HCT116 (cell line): ENCODE data around the gene GFOD2. TPM values are rescaled to one million over a fixed set of nuclear protein-coding genes. Genes with fewer than 3 reads are reported as not detected.

Experiments
- ATAC-seq: fragments of 200-7000 bp; cut with Tn5 transposase; 2 replicates; pipeline ENCODE4 v1.9.1; 2020; ENCODE audit warnings: mild to moderate bottlenecking, moderate library complexity
- BruUV-seq: library from RNA; stranded (reverse); fragments of 400-500 nt; replicated peaks from 2 replicates; lab custom pipeline; 2021; lab: Mats Ljungman, UMichigan
- CTCF ChIA-PET: fragments of 300-600 bp; sonication (Branson Sonifier 250); formaldehyde crosslinking; loops from one replicate; lab custom pipeline; 2021; ENCODE audit warnings: antibody characterized with exemption; lab: Charles Lee
- POLR2A ChIA-PET: fragments of 300-600, 350-600 bp; sonication (Branson Sonifier 250); formaldehyde crosslinking; loops from one replicate; lab custom pipeline; 2021; ENCODE audit warnings: antibody characterized with exemption; lab: Charles Lee
- RAD21 ChIA-PET, 2 experiments: fragments of 300-600 bp; sonication (Branson Sonifier 250); formaldehyde crosslinking; loops; one replicate each; lab custom pipeline; 2023; ENCODE audit warnings: low total read pairs in 2 of 2; ENCODE audit not compliant: uncharacterized antibody in 2 of 2, unreplicated experiment in 2 of 2, low non-redundant PET in 1 of 2; lab: Charles Lee
- DNase-seq: peaks from one replicate; pipeline ENCODE4 v3.0.0-alpha.2; 2010; ENCODE audit warnings: low read depth, low spot score
- H2AFZ ChIP-seq: fragments of 200-600 bp; shearing (Covaris generic), sonication (generic); 2 replicates; pipeline ENCODE4 v1.6.1; 2017; ENCODE audit warnings: low read depth, mixed run types, mixed read lengths, antibody characterized with exemption, low read length; ENCODE audit not compliant: poor library complexity, severe bottlenecking
- H3K27ac ChIP-seq: 2 replicates; pipeline ENCODE4 v1.5.1; 2012; ENCODE audit warnings: low read depth, low read length
- H3K27me3 ChIP-seq: fragments of 200-600 bp; sonication (generic); 2 replicates; pipeline ENCODE4 v1.6.1; 2016; ENCODE audit warnings: mixed run types, low read length, mixed read lengths; ENCODE audit not compliant: insufficient read depth
- H3K36me3 ChIP-seq, 2 experiments: fragments of 200-500 bp in 1 of 2; fragments of 200-600 bp in 1 of 2; sonication (Bioruptor generic) in 1 of 2; sonication (generic) in 1 of 2; 2 replicates each; pipeline versions ENCODE4 v1.5.1 to v1.6.1; 2014 to 2016; ENCODE audit warnings: low read length in 2 of 2, inconsistent platforms in 1 of 2, mixed read lengths in 1 of 2, mixed run types in 1 of 2; ENCODE audit not compliant: insufficient read depth in 2 of 2, control insufficient read depth in 1 of 2
- H3K4me1 ChIP-seq, 2 experiments: fragments of 200-600 bp in 1 of 2; sonication (generic) in 1 of 2; 2 replicates each; pipeline versions ENCODE4 v1.5.1 to v1.6.1; 2012 to 2017; ENCODE audit warnings: low read length in 2 of 2, inconsistent platforms in 1 of 2, mild to moderate bottlenecking in 1 of 2, mixed read lengths in 1 of 2, mixed run types in 1 of 2, moderate library complexity in 1 of 2; ENCODE audit not compliant: insufficient read depth in 2 of 2, control insufficient read depth in 1 of 2
- H3K4me2 ChIP-seq: fragments of 200-600 bp; sonication (generic); 2 replicates; pipeline ENCODE4 v1.6.1; 2017; ENCODE audit warnings: mixed run types, low read length, mixed read lengths
- H3K4me3 ChIP-seq, 2 experiments: fragments of 200-600 bp in 1 of 2; sonication (generic) in 1 of 2; replicated peaks in 1 of 2; 2 replicates each; pipeline ENCODE4 v1.5.1; 2011 to 2016; ENCODE audit warnings: low read length in 2 of 2, control low read depth in 1 of 2, low read depth in 1 of 2, mild to moderate bottlenecking in 1 of 2, mixed read lengths in 1 of 2, mixed run types in 1 of 2
- H3K79me2 ChIP-seq: fragments of 200-600 bp; sonication (generic); 2 replicates; pipeline ENCODE4 v1.6.1; 2017; ENCODE audit warnings: mild to moderate bottlenecking, mixed run types, low read length, moderate library complexity, mixed read lengths; ENCODE audit not compliant: insufficient read depth
- H3K9ac ChIP-seq: fragments of 200-600 bp; sonication (generic); 2 replicates; pipeline ENCODE4 v1.6.1; 2016; ENCODE audit warnings: low read length, mixed read lengths
- H3K9me2 ChIP-seq: fragments of 200-600 bp; sonication (generic), shearing (Covaris generic); 2 replicates; pipeline ENCODE4 v1.6.1; 2017; ENCODE audit warnings: mixed run types, mild to moderate bottlenecking, moderate library complexity; ENCODE audit not compliant: insufficient read depth
- H3K9me3 ChIP-seq, 2 experiments: fragments of 200-500 bp in 1 of 2; fragments of 200-600 bp in 1 of 2; sonication (Bioruptor generic) in 1 of 2; sonication (generic) in 1 of 2; 2 replicates each; pipeline ENCODE4 v1.6.1; 2014 to 2017; ENCODE audit warnings: low read length in 2 of 2, mixed read lengths in 2 of 2, inconsistent platforms in 1 of 2, low read depth in 1 of 2, mild to moderate bottlenecking in 1 of 2, mixed run types in 1 of 2, moderate library complexity in 1 of 2; ENCODE audit not compliant: control insufficient read depth in 1 of 2, insufficient read depth in 1 of 2
- H4K20me1 ChIP-seq: fragments of 200-600 bp; sonication (generic), shearing (Covaris generic); 2 replicates; pipeline ENCODE4 v1.6.1; 2017; ENCODE audit warnings: mixed run types, mild to moderate bottlenecking, moderate library complexity; ENCODE audit not compliant: insufficient read depth
- EGR1 ChIP-seq: IDR thresholded peaks from 2 replicates; pipeline ENCODE4 v1.6.1; 2012; ENCODE audit warnings: low read depth
- EZH2 ChIP-seq: fragments of 200-600 bp; sonication (generic); IDR thresholded peaks from 2 replicates; pipeline ENCODE4 v1.6.1; 2017; ENCODE audit warnings: antibody characterized with exemption, mixed run types
- JUND ChIP-seq: IDR thresholded peaks from 2 replicates; pipeline ENCODE4 v1.6.1; 2012
- SRF ChIP-seq: IDR thresholded peaks from 2 replicates; pipeline ENCODE4 v1.6.1; 2012; ENCODE audit warnings: low read depth
- TCF7L2 ChIP-seq: IDR thresholded peaks from 2 replicates; pipeline ENCODE4 v1.7.0; 2011; ENCODE audit warnings: borderline replicate concordance, inconsistent platforms; ENCODE audit not compliant: insufficient read depth, insufficient read length; ENCODE audit errors: extremely low read depth
- intact Hi-C: fragments of 100-400 bp; cut with micrococcal nuclease; formaldehyde crosslinking; loops from 2 replicates; pipeline ENCODE4 v1.10.0; 2022
- total RNA-seq: library from RNA; stranded (reverse); gene quantifications from one replicate; pipeline ENCODE4 v1.2.1, GENCODE V29; 2021; ENCODE audit not compliant: unreplicated experiment
- TF ChIP-seq, protein P1 (sequence below): IDR thresholded peaks from 2 replicates; pipeline ENCODE4 v1.6.1; 2012; ENCODE audit warnings: low read depth
- TF ChIP-seq, protein P2 (sequence below): IDR thresholded peaks from 2 replicates; pipeline ENCODE4 v1.6.1; 2012
- TF ChIP-seq, protein P3 (sequence below), 3 experiments: fragments of 200-600 bp in 1 of 3; sonication (generic) in 1 of 3; IDR thresholded peaks in 2 of 3; conservative IDR thresholded peaks in 1 of 3; 2 replicates each; pipeline ENCODE4 v1.5.1; 2012 to 2017; ENCODE audit warnings: low read depth in 2 of 3, low read length in 2 of 3, antibody characterized with exemption in 1 of 3, borderline replicate concordance in 1 of 3, control low read depth in 1 of 3, mild to moderate bottlenecking in 1 of 3, mixed read lengths in 1 of 3, mixed run types in 1 of 3, moderate library complexity in 1 of 3; ENCODE audit not compliant: insufficient read depth in 1 of 3

Gene GFOD2
- total RNA-seq, 1 experiment from 2014 or later = 17.4 TPM

DNA sequence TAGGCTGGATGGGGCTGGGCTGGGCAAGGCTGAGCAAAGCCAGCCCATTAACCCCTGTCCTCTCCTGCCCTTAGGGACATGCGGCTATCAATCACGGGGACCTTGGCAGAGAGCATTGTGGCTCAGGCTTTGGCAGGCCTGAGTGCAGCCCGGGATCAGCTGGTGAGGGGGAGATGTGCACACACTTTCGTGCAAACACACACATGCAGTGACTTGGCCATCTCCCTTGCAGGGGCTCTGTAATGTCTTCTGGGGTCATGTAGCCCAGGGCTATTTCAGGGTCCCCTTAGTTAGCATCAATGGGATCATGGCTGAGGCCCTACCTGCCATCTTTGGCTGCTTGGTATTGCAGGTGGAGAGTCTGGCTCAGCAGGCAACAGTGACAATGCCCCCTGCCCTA is 67.3 kb downstream of the GFOD2 start:
- H3K4me2 ChIP-seq = no peak overlapping the region
- ATAC-seq (no peak), DNase-seq (no peak)
- intact Hi-C loops = no loop called here
- H3K36me3 ChIP-seq = no peaks in the 10 kb centered on the region
- no peak overlapping the region for H3K9ac ChIP-seq
- ChIA-PET CTCF (interaction anchor here (1.9 kb wide), 1 partner anchor 131 kb away, joined by 4 read pairs; no protein-coding TSS in a partner anchor), POLR2A (no interaction called here), RAD21 (no interaction called here)
- H3K9me2 ChIP-seq = no peaks in the 10 kb centered on the region
- BruUV-seq = no TSS peak
- peaks cover 0 to 11% of the 10 kb centered on the region in 2 experiments; a peak in 1 of 4 replicates for H3K4me1 ChIP-seq
- TF ChIP-seq, protein P1, sequence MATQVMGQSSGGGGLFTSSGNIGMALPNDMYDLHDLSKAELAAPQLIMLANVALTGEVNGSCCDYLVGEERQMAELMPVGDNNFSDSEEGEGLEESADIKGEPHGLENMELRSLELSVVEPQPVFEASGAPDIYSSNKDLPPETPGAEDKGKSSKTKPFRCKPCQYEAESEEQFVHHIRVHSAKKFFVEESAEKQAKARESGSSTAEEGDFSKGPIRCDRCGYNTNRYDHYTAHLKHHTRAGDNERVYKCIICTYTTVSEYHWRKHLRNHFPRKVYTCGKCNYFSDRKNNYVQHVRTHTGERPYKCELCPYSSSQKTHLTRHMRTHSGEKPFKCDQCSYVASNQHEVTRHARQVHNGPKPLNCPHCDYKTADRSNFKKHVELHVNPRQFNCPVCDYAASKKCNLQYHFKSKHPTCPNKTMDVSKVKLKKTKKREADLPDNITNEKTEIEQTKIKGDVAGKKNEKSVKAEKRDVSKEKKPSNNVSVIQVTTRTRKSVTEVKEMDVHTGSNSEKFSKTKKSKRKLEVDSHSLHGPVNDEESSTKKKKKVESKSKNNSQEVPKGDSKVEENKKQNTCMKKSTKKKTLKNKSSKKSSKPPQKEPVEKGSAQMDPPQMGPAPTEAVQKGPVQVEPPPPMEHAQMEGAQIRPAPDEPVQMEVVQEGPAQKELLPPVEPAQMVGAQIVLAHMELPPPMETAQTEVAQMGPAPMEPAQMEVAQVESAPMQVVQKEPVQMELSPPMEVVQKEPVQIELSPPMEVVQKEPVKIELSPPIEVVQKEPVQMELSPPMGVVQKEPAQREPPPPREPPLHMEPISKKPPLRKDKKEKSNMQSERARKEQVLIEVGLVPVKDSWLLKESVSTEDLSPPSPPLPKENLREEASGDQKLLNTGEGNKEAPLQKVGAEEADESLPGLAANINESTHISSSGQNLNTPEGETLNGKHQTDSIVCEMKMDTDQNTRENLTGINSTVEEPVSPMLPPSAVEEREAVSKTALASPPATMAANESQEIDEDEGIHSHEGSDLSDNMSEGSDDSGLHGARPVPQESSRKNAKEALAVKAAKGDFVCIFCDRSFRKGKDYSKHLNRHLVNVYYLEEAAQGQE = no peak
- TF ChIP-seq, protein P2, sequence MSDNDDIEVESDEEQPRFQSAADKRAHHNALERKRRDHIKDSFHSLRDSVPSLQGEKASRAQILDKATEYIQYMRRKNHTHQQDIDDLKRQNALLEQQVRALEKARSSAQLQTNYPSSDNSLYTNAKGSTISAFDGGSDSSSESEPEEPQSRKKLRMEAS = no peak
- TF ChIP-seq, protein P3, sequence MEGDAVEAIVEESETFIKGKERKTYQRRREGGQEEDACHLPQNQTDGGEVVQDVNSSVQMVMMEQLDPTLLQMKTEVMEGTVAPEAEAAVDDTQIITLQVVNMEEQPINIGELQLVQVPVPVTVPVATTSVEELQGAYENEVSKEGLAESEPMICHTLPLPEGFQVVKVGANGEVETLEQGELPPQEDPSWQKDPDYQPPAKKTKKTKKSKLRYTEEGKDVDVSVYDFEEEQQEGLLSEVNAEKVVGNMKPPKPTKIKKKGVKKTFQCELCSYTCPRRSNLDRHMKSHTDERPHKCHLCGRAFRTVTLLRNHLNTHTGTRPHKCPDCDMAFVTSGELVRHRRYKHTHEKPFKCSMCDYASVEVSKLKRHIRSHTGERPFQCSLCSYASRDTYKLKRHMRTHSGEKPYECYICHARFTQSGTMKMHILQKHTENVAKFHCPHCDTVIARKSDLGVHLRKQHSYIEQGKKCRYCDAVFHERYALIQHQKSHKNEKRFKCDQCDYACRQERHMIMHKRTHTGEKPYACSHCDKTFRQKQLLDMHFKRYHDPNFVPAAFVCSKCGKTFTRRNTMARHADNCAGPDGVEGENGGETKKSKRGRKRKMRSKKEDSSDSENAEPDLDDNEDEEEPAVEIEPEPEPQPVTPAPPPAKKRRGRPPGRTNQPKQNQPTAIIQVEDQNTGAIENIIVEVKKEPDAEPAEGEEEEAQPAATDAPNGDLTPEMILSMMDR (IDR thresholded peaks at IDR 0.05 in 2 of 3, conservative IDR thresholded peaks at IDR 0.05 in 1 of 3; ENCODE audit: borderline replicate concordance in 1 of 3, insufficient read depth in 1 of 3, low read depth in 2 of 3, low read length in 2 of 3) = no peak
- TF ChIP-seq TCF7L2 (no peak), EZH2 (no peak), EGR1 (no peak), JUND (no peak), SRF (no peak)
- H4K20me1 ChIP-seq = no peaks in the 10 kb centered on the region
- H3K27ac ChIP-seq = no peak overlapping the region
- H2AFZ ChIP-seq = no peak overlapping the region
- no peaks in the 10 kb centered on the region for H3K9me3 ChIP-seq
- no peaks in the 10 kb centered on the region for H3K27me3 ChIP-seq
- H3K4me3 ChIP-seq = no peak overlapping the region
- peaks cover 2% of the 10 kb centered on the region; the same call in 1 of the 2 replicates for H3K79me2 ChIP-seq
